HG02642 (cell line): ENCODE measurements around the gene CALY.
"Not testable (repeated sequence)": the region's sequence is repeated elsewhere in the genome, so short reads cannot be mapped to it uniquely, and the experiment has no call there.

Experiments
- ATAC-seq: cut with Tn5 transposase; IDR thresholded peaks from one replicate; pipeline ENCODE4 v1.9.1; 2021; ENCODE audit warnings: mild to moderate bottlenecking; ENCODE audit not compliant: unreplicated experiment, poor library complexity

The CALY gene

GRCh38 chr10:133334503-133335245, 2.0 kb downstream of the CALY start:
- no peak for ATAC-seq

- no peak for ATAC-seq
These were observed 3.6 kb downstream of the CALY start for GRCh38 chr10:133332936-133333699.

- ATAC-seq = peak; percentile 87
These were observed 7.0 kb downstream of the CALY start for GRCh38 chr10:133329491-133330202.

GRCh38 chr10:133328358-133329343, 8.0 kb downstream of the CALY start:
- ATAC-seq = no peak

- no peak for ATAC-seq
These were observed 8.9 kb downstream of the CALY start for GRCh38 chr10:133327651-133328357.

GRCh38 chr10:133326745-133327650, 9.7 kb downstream of the CALY start:
- no peak for ATAC-seq

GRCh38 chr10:133326223-133326551, 10.5 kb downstream of the CALY start:
- ATAC-seq = no peak

- ATAC-seq = no peak
These were observed 11.1 kb downstream of the CALY start for GRCh38 chr10:133325440-133326222.

GRCh38 chr10:133324857-133325260, 11.8 kb downstream of the CALY start:
- ATAC-seq = no peak

- ATAC-seq = no peak
These were observed 12.4 kb downstream of the CALY start for GRCh38 chr10:133324198-133324792.

- not testable (repeated sequence) for ATAC-seq
These were observed 14.5 kb downstream of the CALY start for GRCh38 chr10:133322064-133322709.

GRCh38 chr10:133320852-133321422, 15.8 kb downstream of the CALY start:
- not testable (repeated sequence) for ATAC-seq

GRCh38 chr10:133318494-133319127, 18.1 kb downstream of the CALY start:
- peak; percentile 78 for ATAC-seq

GRCh38 chr10:133316732-133317131, 20.0 kb downstream of the CALY start:
- ATAC-seq = no peak

GRCh38 chr10:133316266-133316665, 20.4 kb downstream of the CALY start:
- no peak for ATAC-seq

GRCh38 chr10:133315847-133316246, 20.8 kb downstream of the CALY start:
- ATAC-seq = no peak
